ENCODE measurements around the gene CLEC20A.

CLEC20A gene

DNA sequence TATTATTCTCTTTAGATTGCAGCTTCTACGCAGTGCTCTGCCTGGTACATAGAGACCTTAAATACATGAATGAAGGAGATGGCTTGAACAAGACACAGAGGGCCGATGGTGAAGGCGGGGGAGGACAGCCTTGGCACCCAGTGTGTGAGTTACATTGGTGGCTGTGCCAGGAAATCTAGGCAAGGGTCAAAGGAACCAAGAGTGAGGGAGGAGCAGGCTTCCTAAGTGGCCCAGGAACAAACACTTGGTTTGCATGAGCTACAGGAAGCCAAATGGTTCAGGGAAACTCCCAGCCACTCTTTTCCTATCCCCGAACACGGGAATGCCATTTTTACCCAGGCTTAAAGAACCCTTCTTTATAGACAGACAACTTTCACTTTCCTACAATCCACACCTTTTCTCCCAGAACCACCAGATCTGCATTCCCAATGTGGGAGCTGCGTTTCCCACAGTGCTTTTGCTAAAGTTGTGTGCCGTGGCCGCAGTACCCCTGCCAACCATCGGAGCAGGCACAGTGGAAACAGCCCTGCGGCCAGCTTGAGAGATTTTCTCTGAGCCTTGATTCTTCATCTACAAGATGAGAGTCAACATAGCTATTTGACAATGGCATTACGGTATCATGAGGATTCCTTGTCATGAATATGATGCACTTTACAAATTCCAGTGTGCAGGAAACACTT lies 3.5 kb upstream of the CLEC20A start:
- DNase-seq (ENCODE audit: low spot score), result no peak

GRCh38 chr1:178498896-178499675 lies 2.3 kb upstream of the CLEC20A start:
- no peak for DNase-seq (ENCODE audit: low spot score)

DNA sequence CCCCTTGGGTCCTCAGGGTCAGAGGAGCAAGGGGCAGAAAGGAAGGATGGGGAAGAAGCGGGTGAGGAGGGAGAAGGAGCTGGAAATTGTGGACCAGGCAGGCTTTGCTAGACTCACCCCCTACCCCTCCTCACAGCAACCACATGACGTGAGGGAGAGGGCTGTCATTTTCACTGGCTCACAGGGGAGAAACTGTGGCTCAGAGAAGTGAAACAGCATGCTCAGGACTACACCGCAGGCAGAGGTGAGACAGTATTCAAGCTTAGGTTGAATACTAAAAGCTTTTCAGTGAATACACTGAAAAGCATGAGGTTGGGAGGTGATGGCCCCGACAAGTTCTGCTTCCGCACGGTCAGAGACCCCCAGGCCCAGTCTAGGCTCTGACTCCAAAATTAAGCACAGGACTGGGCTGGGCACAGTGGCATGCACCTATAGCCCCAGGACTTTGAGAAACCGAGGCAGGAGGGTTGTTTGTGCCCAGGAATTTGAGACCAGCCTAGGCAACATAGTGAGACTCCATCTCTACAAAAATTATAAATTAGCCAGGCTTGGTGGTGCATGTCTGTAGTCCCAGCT lies 1.2 kb upstream of the CLEC20A start:
- DNase-seq (ENCODE audit: low spot score), result no peak

GRCh38 chr1:178495741-178496409 lies 889 bp downstream of the CLEC20A start:
- no peak for DNase-seq (ENCODE audit: low spot score)

DNA sequence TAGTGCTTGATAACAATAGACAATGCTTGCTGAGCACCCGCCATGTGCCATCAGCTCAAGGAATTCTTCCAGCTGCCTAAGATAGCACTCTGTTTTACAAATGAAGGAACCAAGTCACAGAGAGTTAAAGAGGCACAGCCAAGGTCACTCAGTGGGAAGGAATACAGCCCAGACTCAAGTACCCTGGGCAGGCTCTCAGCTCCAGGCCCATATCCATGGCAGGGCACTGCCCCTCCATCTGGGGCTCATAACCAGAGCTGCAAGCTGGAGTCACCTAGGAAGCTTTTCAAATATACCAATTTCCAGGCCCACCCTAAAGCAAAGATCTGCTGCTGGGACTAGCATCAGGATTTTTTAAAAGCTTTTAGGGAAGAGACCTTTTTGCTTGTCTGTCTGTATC lies 1.6 kb downstream of the CLEC20A start:
- DNase-seq (ENCODE audit: low spot score), result no peak

DNA sequence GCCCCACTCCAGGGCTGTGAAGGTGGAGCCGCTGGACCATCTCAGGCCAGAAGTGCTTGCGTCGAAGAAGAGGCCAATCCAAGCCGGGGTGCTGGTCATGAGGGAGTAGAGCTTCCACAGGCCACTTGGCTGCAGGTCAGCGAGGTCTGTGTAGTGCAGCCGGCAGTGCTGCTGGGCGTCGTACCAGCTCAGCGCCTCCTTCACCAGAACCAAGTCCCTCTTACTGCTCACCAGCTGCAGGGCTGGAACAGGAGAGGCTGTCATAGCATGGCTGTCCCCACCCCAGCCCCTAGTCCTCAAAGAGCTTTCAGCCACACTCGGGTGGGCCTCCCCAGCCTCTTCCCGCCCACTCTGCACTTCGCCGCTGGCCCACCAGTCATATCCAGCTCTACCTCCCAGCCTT lies 2.2 kb downstream of the CLEC20A start:
- DNase-seq (ENCODE audit: low spot score), result no peak

GRCh38 chr1:178493301-178493741 lies 3.4 kb downstream of the CLEC20A start:
- no peak for DNase-seq (ENCODE audit: low spot score)

GRCh38 chr1:178492341-178492740 lies 4.4 kb downstream of the CLEC20A start:
- DNase-seq (ENCODE audit: low spot score), result no peak

GRCh38 chr1:178491721-178492120 lies 5.0 kb downstream of the CLEC20A start:
- DNase-seq (ENCODE audit: low spot score), result no peak

DNA sequence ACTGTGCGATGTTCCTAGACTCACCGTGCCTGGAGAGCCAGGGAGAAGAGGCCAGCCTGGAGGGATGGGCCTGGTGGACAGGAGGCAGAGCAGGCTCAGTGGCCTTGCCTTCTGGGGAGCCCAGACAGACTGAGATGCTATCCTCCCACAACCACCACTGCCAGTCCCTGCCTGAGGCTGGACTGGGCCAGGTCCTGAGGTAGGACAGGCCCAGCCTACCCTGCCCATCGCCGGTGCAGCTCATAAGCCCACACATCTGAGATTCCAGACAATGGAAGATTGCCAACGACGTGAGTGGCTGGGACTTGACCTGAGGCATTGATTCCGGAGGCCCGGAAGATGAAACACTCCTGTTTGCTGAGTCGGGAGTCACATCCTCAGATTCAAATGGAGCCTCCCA lies 5.8 kb downstream of the CLEC20A start:
- DNase-seq (ENCODE audit: low spot score), result no peak

- DNase-seq (ENCODE audit: low spot score), result no peak
These were observed 6.6 kb downstream of the CLEC20A start for GRCh38 chr1:178490136-178490535.

GRCh38 chr1:178489399-178489798 lies 7.4 kb downstream of the CLEC20A start:
- DNase-seq (ENCODE audit: low spot score), result no peak

DNA sequence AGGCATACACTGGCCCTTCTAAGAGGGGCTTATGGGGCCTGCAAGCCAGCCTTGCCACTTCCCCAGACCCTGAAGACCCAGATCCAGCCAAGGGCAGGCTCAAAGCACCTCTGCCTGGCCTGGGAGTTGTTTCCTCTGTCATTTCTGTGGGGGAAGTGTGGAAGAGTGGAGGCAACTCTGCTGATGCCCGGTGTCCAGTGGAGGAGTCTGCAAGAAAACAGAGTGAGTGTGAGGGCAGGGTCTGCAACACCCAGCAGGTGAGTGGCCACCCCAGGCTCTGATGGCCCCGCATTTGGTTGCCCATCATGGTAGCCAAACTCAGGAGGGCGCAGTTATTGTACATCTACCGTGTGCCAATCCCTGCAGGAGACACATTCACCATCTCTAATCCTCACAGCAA lies 8.4 kb downstream of the CLEC20A start:
- DNase-seq (ENCODE audit: low spot score), result no peak

DNA sequence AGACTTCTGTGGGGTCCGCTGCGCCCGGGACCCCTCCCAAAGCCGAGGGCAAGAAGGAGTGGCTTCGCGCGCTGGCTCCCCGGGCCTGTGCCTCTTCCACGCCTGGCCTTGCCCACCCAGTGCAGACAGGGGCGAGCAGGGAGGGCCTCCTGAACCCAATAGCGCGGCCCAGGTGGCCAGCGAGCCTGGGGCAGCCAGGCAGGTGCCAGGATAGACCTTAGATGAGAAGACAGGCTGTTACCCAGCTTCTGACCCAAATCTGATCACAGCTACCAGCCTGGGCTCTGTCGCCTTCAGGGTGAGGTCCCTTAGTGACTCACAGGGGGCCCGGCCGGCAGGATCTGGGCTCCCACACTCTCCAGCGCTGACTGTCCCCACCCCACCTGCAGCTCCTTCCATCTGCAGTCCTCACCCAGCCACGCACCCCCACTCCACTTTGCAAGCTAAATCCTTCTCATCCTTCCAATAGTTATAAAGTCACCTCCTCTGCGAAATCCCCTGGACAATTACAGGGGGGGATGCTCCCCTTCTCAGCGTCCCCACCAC lies 9.6 kb downstream of the CLEC20A start:
- DNase-seq (ENCODE audit: low spot score), result no peak

GRCh38 chr1:178486100-178487069 lies 10.4 kb downstream of the CLEC20A start:
- DNase-seq (ENCODE audit: low spot score), result no peak

DNA sequence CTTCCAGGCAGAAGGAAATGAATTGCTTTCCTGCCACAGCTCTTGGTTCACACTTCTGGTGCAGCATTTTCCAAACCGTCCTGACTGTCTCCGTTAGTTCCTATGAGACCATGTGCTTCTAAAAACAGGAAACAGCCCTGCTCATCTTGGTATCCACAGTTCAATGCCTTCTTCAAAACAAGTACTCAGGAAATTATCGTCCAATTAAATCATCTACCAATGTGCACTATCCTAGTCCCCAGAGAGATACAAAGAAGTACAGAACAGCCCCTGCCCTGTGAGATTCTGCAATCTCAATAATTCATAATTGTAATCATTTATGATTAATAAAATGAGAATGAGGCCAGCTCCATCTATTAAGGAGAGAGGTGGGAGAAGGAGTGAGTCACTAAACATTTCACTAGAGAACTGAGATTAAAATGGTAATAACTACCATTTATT lies 11.2 kb downstream of the CLEC20A start:
- DNase-seq (ENCODE audit: low spot score), result no peak

- DNase-seq (ENCODE audit: low spot score), result no peak
These were observed 12.0 kb downstream of the CLEC20A start for GRCh38 chr1:178484698-178485225.

GRCh38 chr1:178483251-178483957 lies 13.4 kb downstream of the CLEC20A start:
- DNase-seq (ENCODE audit: low spot score), result no peak

- DNase-seq (ENCODE audit: low spot score), result no peak
These were observed 18.9 kb downstream of the CLEC20A start for GRCh38 chr1:178477841-178478240.

GRCh38 chr1:178477373-178477772 lies 19.4 kb downstream of the CLEC20A start:
- no peak for DNase-seq (ENCODE audit: low spot score)

Data from hematopoietic multipotent progenitor cell treated with erythropoietin and hydrocortisone succinate and interleukin-3 and kit ligand, for 15 days (in vitro differentiated cells).